GM10266 (cell line): ENCODE measurements around the gene HNRNPH2.

ENCODE experiments used
- DNase-seq: peaks from one replicate; pipeline ENCODE4 v3.0.0; 2012; ENCODE audit errors: extremely low spot score
- TF ChIP-seq, protein P1 (sequence below): IDR thresholded peaks from 2 replicates; pipeline ENCODE4 v1.5.1; 2012; ENCODE audit warnings: mild to moderate bottlenecking, low read depth; ENCODE audit not compliant: control insufficient read depth, insufficient read depth; ENCODE audit errors: missing control alignments

Gene HNRNPH2

DNA sequence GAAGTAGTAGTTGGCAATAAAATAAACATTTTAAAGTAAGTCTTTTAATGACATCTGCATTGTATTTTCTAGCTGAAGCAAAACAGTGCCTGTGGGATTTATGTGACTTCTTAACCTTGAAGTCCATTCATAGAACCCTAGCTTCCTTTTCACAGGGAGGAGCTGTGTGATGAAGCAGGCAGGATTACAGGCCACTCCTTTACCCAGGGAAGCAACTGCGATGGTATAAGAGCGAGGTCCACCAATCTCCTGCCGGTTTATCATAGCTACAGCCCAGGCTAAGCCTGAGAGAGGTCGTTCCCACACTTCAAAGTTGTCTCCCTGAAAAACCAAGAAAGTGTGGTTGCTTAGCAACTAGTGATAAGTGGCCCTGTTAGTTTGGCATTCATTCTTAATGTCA lies 10.2 kb upstream of the HNRNPH2 start:
- TF ChIP-seq, protein P1, sequence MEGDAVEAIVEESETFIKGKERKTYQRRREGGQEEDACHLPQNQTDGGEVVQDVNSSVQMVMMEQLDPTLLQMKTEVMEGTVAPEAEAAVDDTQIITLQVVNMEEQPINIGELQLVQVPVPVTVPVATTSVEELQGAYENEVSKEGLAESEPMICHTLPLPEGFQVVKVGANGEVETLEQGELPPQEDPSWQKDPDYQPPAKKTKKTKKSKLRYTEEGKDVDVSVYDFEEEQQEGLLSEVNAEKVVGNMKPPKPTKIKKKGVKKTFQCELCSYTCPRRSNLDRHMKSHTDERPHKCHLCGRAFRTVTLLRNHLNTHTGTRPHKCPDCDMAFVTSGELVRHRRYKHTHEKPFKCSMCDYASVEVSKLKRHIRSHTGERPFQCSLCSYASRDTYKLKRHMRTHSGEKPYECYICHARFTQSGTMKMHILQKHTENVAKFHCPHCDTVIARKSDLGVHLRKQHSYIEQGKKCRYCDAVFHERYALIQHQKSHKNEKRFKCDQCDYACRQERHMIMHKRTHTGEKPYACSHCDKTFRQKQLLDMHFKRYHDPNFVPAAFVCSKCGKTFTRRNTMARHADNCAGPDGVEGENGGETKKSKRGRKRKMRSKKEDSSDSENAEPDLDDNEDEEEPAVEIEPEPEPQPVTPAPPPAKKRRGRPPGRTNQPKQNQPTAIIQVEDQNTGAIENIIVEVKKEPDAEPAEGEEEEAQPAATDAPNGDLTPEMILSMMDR, result no peak
- DNase-seq, result no peak

DNA sequence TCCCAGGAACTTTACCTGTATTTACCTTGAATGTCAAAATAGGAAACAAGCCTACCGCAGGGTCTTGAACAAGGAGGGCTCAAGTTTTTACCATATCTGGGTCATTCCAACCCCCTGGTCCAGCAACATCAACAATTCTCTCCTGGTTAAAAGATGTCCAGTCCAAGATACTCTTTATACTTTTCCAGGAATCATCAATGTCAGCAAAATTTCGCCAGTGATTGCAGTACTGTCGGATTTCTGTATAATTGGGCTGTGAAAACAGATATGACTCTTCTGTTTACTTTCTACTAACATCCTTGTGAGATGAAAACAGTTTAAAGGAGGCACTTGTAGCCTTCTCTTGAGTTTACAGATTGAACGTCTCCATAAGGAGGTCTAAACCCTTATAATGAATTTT lies 9.3 kb upstream of the HNRNPH2 start:
- DNase-seq, result no peak
- TF ChIP-seq, protein P1, result no peak

DNA sequence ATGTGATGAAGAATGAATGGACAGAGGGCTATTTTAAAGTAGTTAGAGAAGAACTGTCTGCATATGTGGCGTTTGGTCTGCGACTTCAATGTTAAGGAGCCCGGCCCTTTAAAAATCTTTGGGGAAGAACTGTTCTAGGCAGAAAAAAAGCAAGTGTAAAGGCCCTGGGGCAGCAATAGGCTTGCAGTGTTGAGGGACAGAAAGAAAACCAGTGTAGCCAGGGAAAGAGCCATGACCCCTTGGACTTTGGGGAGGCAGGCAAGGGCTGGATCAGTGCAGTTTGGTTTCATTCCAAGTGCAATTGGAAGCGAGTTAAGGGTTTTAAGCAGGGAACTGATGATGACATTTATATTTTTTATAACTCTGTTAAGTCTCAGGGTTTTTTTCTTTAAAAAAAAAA lies 8.2 kb upstream of the HNRNPH2 start:
- TF ChIP-seq, protein P1, result no peak
- DNase-seq, result no peak

DNA sequence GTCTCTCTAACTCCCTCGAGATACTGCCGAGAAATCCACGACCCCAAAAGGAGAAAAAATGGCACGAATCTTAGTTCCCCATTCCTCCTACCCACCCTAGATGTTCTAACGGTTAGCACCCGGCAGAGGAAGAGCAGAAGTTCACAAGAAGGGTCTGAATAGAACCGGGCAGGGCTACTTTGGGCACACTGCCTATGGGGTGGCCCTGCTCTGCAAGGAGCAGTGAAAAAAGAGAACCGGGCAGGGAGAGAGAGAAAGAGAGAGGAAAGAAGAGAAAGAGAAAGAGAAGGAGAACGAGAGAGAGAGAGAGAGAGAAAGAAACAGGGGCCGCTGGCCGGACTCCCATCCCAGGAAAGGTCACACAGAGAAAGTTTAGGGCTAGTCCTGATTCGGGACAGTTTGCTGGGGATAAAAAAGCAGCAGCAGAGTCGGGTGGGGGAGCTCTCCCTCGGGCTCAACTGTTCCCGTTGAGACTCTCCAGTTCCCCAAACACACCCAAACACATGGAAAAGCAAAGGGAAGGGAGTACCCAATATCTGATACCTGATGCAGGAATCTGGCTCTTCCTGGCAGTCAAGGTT lies 765 bp upstream of the HNRNPH2 start:
- no peak for DNase-seq
- TF ChIP-seq, protein P1, result no peak

DNA sequence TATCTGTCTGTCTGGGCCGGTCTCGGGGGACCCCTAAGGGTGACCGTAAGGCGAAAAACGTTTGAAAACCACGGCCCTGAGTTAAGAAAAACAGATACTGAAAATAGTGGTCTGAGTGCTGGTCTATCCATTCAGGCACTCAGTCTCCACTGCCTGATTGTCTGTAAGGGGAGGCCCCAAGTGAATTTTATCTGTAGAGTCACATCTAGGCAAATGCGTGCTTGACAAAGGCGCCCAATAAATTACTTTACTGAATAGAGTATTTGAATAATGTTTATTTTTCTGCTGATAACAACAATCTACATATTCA lies 465 bp downstream of the HNRNPH2 start:
- no peak for DNase-seq
- TF ChIP-seq, protein P1, result no peak

DNA sequence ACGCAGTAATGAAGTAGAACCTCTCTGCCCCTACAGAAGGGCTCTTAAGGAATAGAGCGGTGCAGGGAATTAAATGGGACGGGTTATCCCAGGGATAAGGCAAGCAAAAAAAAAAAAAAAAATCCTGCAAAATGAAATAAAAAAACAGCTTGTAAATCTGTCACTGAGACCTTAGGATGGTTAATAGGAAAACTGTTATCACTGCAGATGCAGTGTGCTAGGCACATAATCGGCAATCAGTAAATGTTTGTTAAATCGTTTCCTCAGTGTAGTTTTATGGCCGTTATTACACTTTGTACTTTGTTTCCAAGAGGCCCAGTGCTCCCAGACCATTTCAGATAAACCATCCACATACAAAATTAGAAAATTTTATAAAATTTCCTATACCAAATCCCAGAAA lies 1.0 kb downstream of the HNRNPH2 start:
- no peak for DNase-seq
- TF ChIP-seq, protein P1, result no peak

DNA sequence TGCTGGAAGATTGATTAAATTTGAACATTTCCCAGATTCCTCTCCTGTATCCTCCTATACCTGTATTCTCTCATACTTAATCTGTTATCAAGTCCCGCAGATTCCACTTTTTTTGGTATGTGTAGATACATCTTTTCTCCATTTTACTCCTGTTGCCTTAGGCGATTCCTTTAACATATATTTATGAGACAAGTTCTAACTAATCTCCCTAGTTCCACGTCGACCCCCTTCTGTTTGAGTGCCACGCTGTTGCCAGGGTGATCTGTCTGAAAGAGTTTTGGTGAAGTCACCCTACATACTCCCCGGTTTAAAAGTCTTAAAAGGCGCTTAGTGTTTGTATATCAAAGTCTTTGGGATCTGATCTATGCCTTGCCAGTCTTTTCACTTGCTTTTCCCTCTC lies 2.4 kb downstream of the HNRNPH2 start:
- no peak for DNase-seq
- TF ChIP-seq, protein P1, result no peak

DNA sequence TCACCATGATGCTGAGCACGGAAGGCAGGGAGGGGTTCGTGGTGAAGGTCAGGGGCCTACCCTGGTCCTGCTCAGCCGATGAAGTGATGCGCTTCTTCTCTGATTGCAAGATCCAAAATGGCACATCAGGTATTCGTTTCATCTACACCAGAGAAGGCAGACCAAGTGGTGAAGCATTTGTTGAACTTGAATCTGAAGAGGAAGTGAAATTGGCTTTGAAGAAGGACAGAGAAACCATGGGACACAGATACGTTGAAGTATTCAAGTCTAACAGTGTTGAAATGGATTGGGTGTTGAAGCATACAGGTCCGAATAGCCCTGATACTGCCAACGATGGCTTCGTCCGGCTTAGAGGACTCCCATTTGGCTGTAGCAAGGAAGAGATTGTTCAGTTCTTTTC lies 4.0 kb downstream of the HNRNPH2 start:
- no peak for DNase-seq
- TF ChIP-seq, protein P1, result no peak
